ENCODE data around the gene ABITRAM.

Gene ABITRAM

DNA sequence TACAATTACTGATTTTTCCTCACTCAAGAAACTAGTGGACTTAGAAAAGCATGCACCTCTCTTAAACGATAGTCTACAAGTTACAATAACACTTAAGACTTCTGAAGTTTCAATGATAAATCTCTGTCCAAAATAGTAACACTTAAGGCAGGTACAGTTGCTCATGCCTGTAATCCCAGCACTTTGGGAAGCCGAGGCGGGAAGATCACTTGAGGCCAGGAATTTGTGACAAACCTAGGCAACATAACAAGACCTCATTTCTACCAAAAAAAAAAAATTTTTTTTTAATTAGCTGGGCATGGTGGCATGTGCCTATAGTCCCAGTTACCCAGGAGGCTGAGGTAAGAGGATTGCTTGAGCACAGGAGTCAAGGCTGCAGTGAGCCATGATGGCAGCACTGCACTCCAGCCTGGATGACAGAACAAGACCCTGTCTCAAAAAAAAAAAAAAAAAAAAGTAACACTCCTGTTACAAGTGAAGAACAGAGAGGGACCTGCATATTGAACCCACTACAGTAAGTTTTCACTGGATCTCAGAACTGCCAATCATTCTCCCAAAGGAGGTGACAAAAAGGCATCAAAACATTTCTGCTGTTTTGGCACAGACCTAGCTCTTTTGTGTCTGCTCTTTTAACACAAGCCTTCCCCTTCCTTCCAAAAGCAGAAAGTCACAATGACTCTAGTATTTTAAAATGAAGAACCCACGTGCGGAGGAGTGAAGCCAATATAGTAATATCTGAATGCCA is 3.5 kb downstream of the ABITRAM start:
- H3K9me3 ChIP-seq (ENCODE audit: severe bottlenecking) = no peaks in the 10 kb centered on the region
- TF ChIP-seq, protein P1, sequence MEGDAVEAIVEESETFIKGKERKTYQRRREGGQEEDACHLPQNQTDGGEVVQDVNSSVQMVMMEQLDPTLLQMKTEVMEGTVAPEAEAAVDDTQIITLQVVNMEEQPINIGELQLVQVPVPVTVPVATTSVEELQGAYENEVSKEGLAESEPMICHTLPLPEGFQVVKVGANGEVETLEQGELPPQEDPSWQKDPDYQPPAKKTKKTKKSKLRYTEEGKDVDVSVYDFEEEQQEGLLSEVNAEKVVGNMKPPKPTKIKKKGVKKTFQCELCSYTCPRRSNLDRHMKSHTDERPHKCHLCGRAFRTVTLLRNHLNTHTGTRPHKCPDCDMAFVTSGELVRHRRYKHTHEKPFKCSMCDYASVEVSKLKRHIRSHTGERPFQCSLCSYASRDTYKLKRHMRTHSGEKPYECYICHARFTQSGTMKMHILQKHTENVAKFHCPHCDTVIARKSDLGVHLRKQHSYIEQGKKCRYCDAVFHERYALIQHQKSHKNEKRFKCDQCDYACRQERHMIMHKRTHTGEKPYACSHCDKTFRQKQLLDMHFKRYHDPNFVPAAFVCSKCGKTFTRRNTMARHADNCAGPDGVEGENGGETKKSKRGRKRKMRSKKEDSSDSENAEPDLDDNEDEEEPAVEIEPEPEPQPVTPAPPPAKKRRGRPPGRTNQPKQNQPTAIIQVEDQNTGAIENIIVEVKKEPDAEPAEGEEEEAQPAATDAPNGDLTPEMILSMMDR (IDR thresholded peaks at IDR 0.05; ENCODE audit: low read depth, low read length) = no peak
- H3K27ac ChIP-seq = no peak overlapping the region
- no peak overlapping the region for H3K4me3 ChIP-seq (ENCODE audit: low read depth, low read length)
- peaks cover 55% of the 10 kb centered on the region for H3K36me3 ChIP-seq
- no peak for DNase-seq
- H3K27me3 ChIP-seq (ENCODE audit: insufficient read depth, low read depth, severe bottlenecking) = no peaks in the 10 kb centered on the region

DNA sequence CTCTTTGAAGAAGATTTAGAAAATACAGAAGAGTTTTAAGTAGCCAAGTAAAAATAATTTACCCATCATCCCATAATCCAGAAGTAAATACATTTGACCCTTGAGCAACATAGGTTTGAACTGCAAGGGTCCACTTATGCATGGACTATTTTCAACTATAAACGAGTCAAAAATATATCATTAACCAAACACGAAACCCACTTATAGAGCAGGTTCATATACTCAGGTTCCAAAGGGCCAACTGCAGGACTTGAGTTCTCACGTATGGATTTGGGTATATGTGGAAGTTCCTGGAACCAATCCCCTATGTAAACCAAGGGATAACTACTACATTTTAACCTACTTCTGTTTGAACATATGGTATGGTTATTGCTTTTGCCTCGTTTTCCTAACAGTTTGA is 5.8 kb downstream of the ABITRAM start:
- no peaks in the 10 kb centered on the region for H3K9me3 ChIP-seq (ENCODE audit: severe bottlenecking)
- no peaks in the 10 kb centered on the region for H3K27me3 ChIP-seq (ENCODE audit: insufficient read depth, low read depth, severe bottlenecking)
- H3K4me3 ChIP-seq (ENCODE audit: low read depth, low read length) = no peak overlapping the region
- DNase-seq = no peak
- H3K36me3 ChIP-seq = peaks cover 73% of the 10 kb centered on the region
- H3K27ac ChIP-seq = no peak overlapping the region
- TF ChIP-seq, protein P1 (IDR thresholded peaks at IDR 0.05; ENCODE audit: low read depth, low read length) = no peak

DNA sequence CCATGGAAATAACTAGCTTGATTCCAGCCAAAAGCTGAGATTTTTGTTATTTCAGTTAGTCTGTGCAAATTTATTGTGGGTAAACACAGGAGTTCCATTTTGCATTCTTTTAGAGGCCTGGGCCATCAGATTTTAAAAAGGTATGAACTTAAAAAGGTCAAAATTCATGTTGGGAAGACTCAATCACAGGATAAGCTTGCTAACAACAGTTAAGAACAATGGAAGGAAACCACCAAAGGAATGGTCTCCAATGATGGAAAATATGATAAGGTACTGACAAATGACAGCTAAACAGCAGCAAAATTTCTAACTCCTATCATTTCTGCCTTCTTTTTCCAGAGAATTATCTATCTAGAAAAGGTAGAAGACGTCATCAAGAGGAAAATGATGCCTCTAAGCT is 16.0 kb downstream of the ABITRAM start:
- TF ChIP-seq, protein P1 (IDR thresholded peaks at IDR 0.05; ENCODE audit: low read depth, low read length) = no peak
- Histone ChIP-seq H3K27me3 (ENCODE audit: insufficient read depth, low read depth, severe bottlenecking) (no peaks in the 10 kb centered on the region), H3K4me3 (ENCODE audit: low read depth, low read length) (no peak overlapping the region), H3K27ac (no peak overlapping the region), H3K36me3 (peaks cover 48% of the 10 kb centered on the region), H3K9me3 (ENCODE audit: severe bottlenecking) (no peaks in the 10 kb centered on the region)
- DNase-seq = no peak

DNA sequence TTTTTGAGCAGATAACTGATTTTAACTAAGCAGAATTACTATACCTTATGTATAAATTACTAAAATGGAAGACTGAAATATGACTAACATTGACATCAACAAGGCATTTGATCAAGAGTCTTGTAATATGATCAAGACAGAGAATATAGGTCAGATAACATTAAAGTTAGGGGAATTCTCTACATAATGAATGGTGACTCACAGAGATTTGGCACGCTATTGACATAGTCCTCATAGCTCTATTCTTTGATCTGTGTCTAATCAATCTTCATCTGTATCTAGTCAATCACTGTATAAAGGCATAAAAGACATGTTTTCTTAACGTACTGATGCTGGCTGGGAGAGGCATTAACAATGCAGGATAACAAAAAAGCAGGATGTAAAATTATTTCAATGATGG is 17.4 kb downstream of the ABITRAM start:
- no peak for DNase-seq
- TF ChIP-seq, protein P1 (IDR thresholded peaks at IDR 0.05; ENCODE audit: low read depth, low read length) = no peak
- Histone ChIP-seq H3K36me3 (peaks cover 45% of the 10 kb centered on the region), H3K27me3 (ENCODE audit: insufficient read depth, low read depth, severe bottlenecking) (no peaks in the 10 kb centered on the region), H3K4me3 (ENCODE audit: low read depth, low read length) (no peak overlapping the region), H3K9me3 (ENCODE audit: severe bottlenecking) (no peaks in the 10 kb centered on the region), H3K27ac (no peak overlapping the region)

DNA sequence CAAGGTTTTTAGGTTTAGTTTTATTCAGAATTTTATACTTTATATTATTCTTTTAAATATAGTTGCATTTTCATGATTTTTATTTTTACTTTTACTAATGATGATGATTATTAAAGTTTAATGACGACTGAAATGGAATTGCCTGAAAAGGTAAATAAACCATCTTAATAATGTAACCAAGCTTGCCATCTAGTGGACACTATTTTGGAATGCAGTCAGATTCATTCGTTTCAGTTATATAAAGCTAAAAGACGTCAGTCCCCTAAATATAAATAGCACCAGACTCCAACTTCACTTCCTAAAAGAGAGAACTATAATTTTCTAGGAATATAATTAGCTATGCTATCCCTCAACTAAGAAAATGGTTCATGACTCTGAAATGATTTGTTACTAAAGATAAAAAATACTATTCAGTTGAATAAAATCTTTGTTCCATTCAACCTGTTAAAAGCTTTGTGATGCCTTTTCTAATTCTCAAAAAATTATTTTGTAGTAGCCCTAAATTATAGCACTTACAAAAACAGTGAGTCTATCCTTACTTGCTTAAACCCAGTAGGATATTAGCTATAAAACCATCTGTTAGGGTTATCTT is 19.9 kb downstream of the ABITRAM start:
- no peaks in the 10 kb centered on the region for H3K27me3 ChIP-seq (ENCODE audit: insufficient read depth, low read depth, severe bottlenecking)
- no peak for DNase-seq
- H3K36me3 ChIP-seq = peaks cover 36% of the 10 kb centered on the region
- TF ChIP-seq, protein P1 (IDR thresholded peaks at IDR 0.05; ENCODE audit: low read depth, low read length) = peak; percentile 43
- H3K4me3 ChIP-seq (ENCODE audit: low read depth, low read length) = no peak overlapping the region
- no peaks in the 10 kb centered on the region for H3K9me3 ChIP-seq (ENCODE audit: severe bottlenecking)
- peak overlapping the region; percentile 2; the same call in 1 of the 2 replicates for H3K27ac ChIP-seq

Data from WERI-Rb-1 (cell line).